Measurements from ENCODE around the gene DGKZ. TPM values are rescaled to one million over a fixed set of nuclear protein-coding genes. Genes with fewer than 3 reads are reported as not detected.

DGKZ gene
- total RNA-seq, 1 experiment from 2014 or later, result 68.9 TPM

- Histone ChIP-seq H4K5ac (ENCODE audit: insufficient read length, low read depth, low read length) (no peak overlapping the region), H4K91ac (ENCODE audit: insufficient read length, low read depth, low read length) (no peak overlapping the region), H3K23ac (ENCODE audit: insufficient read length, low read depth, low read length) (no peak overlapping the region), H3K4ac (ENCODE audit: low read depth, low read length) (no peak overlapping the region), H2BK120ac (ENCODE audit: low read depth, low read length, poor library complexity, severe bottlenecking) (no peak overlapping the region), H3T11ph (ENCODE audit: low read length) (no peak overlapping the region), H3K4me1 (ENCODE audit: insufficient read depth, low read length) (peaks cover 44% of the 10 kb centered on the region), H3K18ac (ENCODE audit: insufficient read length, low read depth, low read length) (no peak overlapping the region), H4K8ac (replicated peaks; ENCODE audit: insufficient read length, low read depth, low read length) (no peak overlapping the region), H3K79me2 (ENCODE audit: insufficient read depth, low read length) (peaks cover 10% of the 10 kb centered on the region; the same call in 1 of the 2 replicates), H3K14ac (ENCODE audit: insufficient read depth, low read length) (no peak overlapping the region), H2AFZ (ENCODE audit: low read length) (no peak overlapping the region), H2AK5ac (ENCODE audit: insufficient read length, low read length) (no peak overlapping the region), H2BK20ac (ENCODE audit: low read depth, low read length, poor library complexity, severe bottlenecking) (no peak overlapping the region), H3K9ac (ENCODE audit: extremely low read depth, insufficient read length, low read length) (no peak overlapping the region), H3K4me2 (ENCODE audit: insufficient read depth, insufficient read length, low read length) (no peak overlapping the region), H3K23me2 (ENCODE audit: insufficient read length, low read depth, low read length, poor library complexity, severe bottlenecking) (peaks cover 10% of the 10 kb centered on the region), H4K20me1 (ENCODE audit: control insufficient read depth, insufficient read depth, insufficient read length) (peaks cover 5% of the 10 kb centered on the region), H2BK5ac (ENCODE audit: insufficient read length, low read length) (no peak overlapping the region), H2BK12ac (ENCODE audit: insufficient read length, low read depth, low read length) (no peak overlapping the region), H3K27me3 (ENCODE audit: insufficient read depth, low read length) (no peaks in the 10 kb centered on the region), H3K56ac (ENCODE audit: insufficient read length, low read depth, low read length) (no peak overlapping the region), H3K79me1 (ENCODE audit: insufficient read depth, low read depth, low read length, poor library complexity, severe bottlenecking) (peaks cover 8% of the 10 kb centered on the region), H3K9me3 (ENCODE audit: control insufficient read depth, low read depth, low read length) (no peaks in the 10 kb centered on the region), H2BK15ac (ENCODE audit: low read depth, low read length) (no peak overlapping the region), H3K27ac (ENCODE audit: insufficient read length, low read depth, low read length) (no peak overlapping the region)
- no CpG with 5 or more reads among the region's 20 CpGs for WGBS (ENCODE audit: extremely low coverage, insufficient read length, low lambda C conversion rate)
- TF ChIP-seq CTCF (conservative IDR thresholded peaks at IDR 0.05), result peak; percentile 36; the same call in 2 of the 3 replicates
- Mint-ChIP-seq H3K9me3 (no peaks in the 10 kb centered on the region; a peak in 2 of 5 replicates), H3K4me3 (peak overlapping the region; percentile 48 to 57; a peak in 4 of 5 replicates), H3K27ac (peak overlapping the region; percentile 48 to 75 (median 68); a peak in 4 of 7 replicates), H3K36me3 (ENCODE audit: insufficient read depth in 1 of 3, low read depth in 3 of 3) (peaks cover 0 to 4% (median 0%) of the 10 kb centered on the region in 3 experiments; a peak in 1 of 7 replicates), H3K27me3 (ENCODE audit: low read depth) (peaks cover 10% of the 10 kb centered on the region), H3K4me1 (peaks cover 85% of the 10 kb centered on the region in 2 experiments)
- DNase-seq, result peak; percentile 83
These were observed 2.1 kb upstream of the DGKZ start for GRCh38 chr11:46345131-46345597.
